ENCODE data around the gene SLC25A30.
A peak's percentile ranks its signal among the peaks of the same experiment; 100 is the strongest.

SLC25A30 gene, protein sequence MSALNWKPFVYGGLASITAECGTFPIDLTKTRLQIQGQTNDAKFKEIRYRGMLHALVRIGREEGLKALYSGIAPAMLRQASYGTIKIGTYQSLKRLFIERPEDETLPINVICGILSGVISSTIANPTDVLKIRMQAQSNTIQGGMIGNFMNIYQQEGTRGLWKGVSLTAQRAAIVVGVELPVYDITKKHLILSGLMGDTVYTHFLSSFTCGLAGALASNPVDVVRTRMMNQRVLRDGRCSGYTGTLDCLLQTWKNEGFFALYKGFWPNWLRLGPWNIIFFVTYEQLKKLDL

GRCh38 chr13:45417790-45418534 is at the start of gene SLC25A30:
Gene SLC25A30 (minus strand): TSS chr13:45418373. CDS start chr13:45411425, 6,948 bp downstream.
- DNase-seq (ENCODE audit: low read depth in 2 of 2): peak; percentile 77 to 89

DNA sequence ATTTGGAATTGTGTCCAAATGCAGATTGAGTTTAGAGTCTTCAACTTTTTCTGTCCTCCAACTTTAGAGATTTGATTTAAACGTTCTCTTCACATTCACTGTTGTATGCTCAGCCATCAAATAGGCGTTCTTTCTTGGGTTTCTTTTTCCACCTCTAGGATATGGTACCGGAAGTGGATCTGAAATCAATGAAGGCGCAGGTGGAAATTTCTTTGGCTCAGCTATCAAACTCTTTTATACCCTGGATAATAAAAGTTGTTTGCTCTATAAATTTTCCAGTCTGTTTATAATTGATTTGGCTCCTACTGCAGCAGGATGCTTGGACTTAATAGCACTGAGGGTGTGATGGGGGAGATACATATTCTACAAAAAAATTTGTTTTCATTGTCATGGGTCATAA is 48.2 kb upstream of the SLC25A30 start:
- no peak for DNase-seq (ENCODE audit: low read depth in 2 of 2)

GRCh38 chr13:45464687-45465453 is 46.7 kb upstream of the SLC25A30 start, which contains the start of gene COG3:
Gene COG3 (plus strand): TSS chr13:45464939. CDS start chr13:45465037, 98 bp downstream.
- DNase-seq (ENCODE audit: low read depth in 2 of 2): peak; percentile 84 to 91

DNA sequence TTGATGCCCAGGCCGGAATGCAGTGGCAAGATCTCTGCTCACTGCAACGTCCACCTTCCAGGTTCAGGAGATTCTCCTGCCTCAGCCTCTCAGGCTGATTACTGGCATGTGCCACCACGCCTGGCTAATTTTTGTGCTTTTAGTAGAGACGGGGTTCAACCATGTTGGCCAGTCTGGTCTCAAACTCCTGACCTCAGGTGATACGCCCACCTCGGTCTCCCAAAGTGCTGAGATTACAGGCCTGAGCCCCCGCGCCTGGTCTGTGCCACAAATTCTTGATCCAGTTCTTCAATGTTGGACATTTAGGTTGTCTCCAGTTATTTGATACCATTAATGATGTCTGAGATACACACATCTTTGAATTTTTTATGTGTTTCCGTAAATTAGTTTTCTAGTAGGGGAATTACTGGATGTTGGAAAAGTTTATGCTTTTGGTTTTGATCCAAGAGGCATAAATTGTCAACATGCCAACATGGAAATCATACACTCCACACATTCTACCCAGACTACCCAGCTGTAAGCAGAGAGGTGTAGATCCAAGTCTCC is 46.0 kb upstream of the SLC25A30 start:
- DNase-seq (ENCODE audit: low read depth in 2 of 2): no peak

DNA sequence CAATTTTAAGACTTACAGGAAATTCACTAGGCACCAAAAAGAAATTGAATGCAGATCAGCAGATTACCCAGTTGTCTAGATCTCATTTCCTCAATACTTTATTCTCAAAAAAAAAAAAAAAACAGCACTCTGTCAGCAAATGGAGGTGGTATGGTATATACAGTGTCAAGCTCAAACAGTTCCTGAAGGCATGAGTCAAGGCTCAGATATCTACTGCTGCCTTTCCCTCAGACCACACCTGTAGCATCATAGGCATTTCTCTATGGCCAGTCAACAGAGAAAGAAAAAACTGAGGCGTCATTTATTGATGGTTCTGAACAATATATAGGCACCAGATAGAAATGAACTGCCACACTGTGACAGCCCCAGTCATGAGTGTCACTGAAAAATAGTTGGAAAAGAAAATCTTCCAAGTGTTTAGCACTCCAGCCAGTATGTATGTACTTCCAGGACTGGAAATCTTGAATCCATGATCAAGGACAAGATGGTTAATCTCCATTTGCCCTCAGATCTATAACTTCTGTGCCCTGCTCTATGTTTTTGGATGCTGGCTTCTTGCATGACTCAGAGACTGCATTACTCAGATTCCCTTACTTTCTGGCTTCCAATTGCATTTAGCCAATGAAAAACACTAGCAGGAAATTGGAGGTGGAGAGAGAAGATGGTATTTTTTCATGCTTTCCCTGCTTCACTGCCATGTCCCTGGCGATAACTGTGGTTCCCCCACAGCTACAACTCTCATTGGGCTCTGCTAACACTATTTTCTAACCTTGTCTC is 38.2 kb upstream of the SLC25A30 start:
- no peak for DNase-seq (ENCODE audit: low read depth in 2 of 2)

GRCh38 chr13:45454204-45454603 is 36.0 kb upstream of the SLC25A30 start:
- no peak for DNase-seq (ENCODE audit: low read depth in 2 of 2)

- DNase-seq (ENCODE audit: low read depth in 2 of 2): no peak
These were observed 33.1 kb upstream of the SLC25A30 start for GRCh38 chr13:45451282-45451681.

DNA sequence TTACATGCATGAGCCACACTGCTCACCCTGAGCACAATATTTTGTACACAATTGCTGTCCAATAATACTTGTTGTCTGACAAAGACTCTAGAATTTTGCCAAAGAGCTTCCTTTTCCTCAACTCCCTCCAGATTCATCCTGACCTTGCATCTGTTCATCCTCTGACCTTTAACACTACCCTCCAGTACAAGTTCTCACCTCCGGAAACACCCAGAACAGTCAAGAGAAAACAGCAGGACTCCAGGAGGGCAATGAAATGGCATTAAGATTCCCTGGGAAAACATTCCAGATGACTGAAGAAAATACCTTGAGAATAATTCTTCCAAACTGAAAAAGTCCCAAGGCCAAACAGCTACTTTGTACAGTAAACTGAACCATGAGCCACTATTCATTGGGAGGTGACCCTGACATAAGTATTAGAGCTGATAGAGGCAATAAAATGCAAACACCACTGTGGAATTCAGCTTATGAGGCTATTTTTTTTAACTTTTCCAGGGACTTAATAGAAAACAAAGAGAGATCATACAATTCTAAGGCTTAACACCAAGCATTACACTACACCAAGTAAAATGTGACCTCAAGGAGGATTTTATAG is 30.9 kb upstream of the SLC25A30 start:
- DNase-seq (ENCODE audit: low read depth in 2 of 2): no peak

DNA sequence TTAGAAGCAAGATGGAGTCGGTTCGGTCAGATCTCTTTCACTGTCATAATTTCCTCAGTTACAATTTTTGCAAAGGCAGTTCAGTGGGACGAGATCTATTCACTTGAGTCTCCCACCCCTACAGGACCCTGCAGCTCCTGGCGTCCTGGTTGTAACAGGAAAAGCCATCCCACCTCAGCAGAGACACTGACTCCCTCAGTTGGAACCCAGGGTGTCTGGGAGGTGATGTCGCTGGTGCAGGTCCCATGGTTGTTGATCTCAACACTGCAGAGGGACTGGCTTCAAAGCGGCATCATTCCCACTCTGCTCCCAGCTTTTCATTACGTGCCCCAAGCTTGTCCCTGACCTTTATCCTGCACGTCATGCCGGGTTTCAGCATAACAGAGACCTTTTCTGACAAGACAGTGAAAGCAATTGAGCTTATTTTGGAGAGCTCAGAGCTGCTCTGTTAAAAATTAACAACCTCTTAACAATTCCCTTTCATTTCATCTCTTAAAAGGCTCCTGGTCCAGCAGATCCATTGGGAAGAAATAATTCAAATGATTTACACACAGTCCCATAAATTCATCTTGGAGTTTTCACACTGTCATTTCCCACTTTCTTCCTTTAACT is 29.0 kb upstream of the SLC25A30 start:
- DNase-seq (ENCODE audit: low read depth in 2 of 2): no peak

DNA sequence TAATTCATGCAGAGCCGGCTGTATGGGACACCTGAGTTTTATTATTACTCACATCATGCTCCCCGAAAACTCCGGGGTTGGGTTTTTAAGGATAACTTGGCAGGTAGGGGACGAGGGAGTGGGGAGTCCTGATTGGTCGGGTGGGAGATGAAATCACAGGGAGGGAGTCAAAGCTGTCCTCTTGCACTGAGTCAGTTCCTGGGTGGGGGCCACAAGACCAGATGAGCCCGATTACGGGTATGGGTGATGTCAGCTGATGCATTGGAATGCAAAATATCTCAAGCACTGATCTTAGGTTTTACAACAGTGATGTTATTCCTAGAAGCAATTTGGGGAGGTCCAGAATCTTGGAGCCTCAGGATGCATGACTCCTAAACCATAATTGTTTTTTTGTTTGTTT is 28.0 kb upstream of the SLC25A30 start:
- no peak for DNase-seq (ENCODE audit: low read depth in 2 of 2)

GRCh38 chr13:45445053-45445452 is 26.9 kb upstream of the SLC25A30 start:
- DNase-seq (ENCODE audit: low read depth in 2 of 2): no peak

- no peak for DNase-seq (ENCODE audit: low read depth in 2 of 2)
These were observed 23.5 kb upstream of the SLC25A30 start for GRCh38 chr13:45441633-45442032.

DNA sequence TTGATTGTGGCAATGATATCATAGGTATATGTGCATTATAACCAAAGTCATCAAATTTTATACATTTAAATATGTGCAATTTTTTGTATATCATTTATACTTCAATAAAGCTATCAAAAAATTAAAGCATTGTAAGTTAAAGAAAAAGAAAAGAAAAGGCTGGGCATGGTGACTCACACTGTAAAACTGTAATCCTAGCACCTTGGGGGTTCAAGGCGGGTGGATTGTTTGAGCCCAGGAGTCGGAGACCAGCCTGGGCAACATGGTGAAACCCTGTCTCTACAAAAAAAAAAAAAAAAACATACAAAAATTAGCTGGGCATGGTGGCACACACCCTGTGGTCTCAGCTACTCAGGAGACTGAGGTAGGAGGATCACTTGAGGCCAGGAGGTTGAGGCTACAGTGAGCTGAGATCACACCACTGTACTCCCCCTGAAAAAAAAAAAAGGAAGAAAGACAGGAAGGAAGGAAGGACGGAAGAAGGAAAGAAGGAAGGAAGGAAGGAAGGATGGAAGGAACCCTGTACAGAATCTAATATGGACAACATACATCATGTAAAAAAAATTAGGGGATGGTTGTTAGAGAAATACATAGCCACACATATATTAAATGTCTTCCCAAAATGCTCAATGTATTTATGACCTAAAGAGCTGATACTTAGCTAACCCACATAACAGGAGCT is 21.7 kb upstream of the SLC25A30 start:
- no peak for DNase-seq (ENCODE audit: low read depth in 2 of 2)

DNA sequence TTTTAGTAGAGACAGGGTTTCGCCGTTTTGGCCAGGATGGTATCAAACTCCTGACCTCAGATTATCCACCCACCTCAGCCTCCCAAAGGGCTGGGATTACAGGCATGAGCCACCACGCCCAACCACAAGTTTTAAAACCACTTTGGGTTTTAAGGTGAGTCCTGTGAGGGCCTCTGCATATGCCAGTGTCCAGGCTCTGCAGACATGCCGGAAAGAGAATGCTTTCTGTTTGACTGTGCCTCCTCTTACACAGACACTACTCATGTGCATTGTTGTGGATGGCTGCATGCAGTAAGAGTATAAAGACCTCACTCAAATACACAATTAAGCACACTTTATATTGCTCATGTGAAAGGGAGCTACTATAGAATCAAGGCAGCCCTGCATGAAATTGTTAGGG is 20.8 kb upstream of the SLC25A30 start:
- no peak for DNase-seq (ENCODE audit: low read depth in 2 of 2)

DNA sequence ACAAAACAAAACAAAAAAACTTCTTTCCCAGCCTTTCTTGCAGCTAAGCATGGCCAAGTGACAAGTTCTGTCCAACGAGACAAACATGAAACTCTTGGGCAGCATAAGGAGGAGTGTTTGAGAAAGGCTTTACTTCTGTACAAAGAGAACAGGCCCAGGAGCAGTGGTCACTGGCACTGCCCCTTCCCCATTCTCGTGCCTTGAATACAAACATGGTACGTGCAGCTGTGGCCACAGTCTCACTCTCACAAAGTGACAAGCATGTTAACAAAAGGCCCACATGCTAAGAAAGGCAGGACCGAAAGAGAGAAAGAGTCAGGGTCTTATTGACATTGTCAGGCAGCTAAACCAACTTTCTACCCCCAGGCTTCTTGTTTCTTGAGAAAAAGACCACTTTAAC is 19.8 kb upstream of the SLC25A30 start:
- DNase-seq (ENCODE audit: low read depth in 2 of 2): no peak

GRCh38 chr13:45436953-45437352 is 18.8 kb upstream of the SLC25A30 start:
- no peak for DNase-seq (ENCODE audit: low read depth in 2 of 2)

DNA sequence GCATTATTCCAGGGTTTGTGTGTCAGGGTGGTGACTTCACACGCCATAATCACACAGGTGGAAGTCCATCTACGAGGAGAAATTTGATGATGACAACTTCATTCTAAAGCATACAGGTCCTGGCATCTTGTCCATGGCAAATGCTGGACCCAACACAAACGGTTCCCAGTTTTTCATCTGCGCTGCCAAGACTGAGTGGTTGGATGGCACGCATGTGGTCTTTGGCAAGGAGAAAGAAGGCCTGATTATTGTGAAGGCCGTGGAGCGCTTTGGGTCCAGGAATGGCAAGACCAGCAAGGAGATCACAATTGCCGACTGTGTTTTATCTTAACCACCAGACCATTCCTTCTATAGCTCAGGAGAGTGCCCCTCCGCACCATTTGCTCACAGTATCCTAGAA is 18.2 kb upstream of the SLC25A30 start:
- DNase-seq (ENCODE audit: low read depth in 2 of 2): no peak

- no peak for DNase-seq (ENCODE audit: low read depth in 2 of 2)
These were observed 16.6 kb upstream of the SLC25A30 start for GRCh38 chr13:45434556-45435371.

DNA sequence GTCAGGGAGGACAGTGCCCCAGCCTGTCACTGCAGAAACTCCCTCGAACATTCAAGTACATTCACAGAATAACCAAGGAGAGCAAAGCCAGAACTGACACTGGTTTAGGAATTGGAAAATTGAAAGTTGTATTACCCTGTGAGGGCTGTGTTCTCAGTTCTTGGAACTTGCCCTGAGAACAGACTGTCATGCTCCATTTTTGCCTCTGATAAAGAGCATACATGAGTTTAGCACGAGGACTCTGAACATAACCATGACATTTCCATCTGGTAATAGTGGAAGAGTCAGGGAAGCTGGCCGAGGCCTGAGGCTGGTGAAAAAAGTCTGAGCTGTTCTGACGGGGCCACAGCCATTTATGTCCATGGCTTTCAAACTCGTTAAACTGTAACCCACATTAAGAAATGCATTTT is 15.2 kb upstream of the SLC25A30 start:
- no peak for DNase-seq (ENCODE audit: low read depth in 2 of 2)
